Ovary (tissue), 10 donors: Measurements from ENCODE around the gene GTF3C6. TPM values are rescaled to one million over a fixed set of nuclear protein-coding genes. Genes with fewer than 3 reads are reported as not detected.
A peak's percentile ranks its signal among the peaks of the same experiment; 100 is the strongest.

Experiments
- DNase-seq, 5 donors: peaks; one replicate each; pipeline ENCODE4 v3.0.0-alpha.2; 2019 to 2020
- H3K27ac ChIP-seq, 2 donors: fragments of 200-600 bp; one replicate each; pipeline versions ENCODE4 v1.5.1 to v1.8.0; 2019 to 2022
- H3K27me3 ChIP-seq: fragments of 200-600 bp; one replicate; pipeline ENCODE4 v1.8.0; 2022
- H3K36me3 ChIP-seq: fragments of 200-600 bp; sonication (generic); one replicate; pipeline ENCODE4 v1.5.1; 2019
- H3K4me1 ChIP-seq: one replicate; pipeline ENCODE4 v1.8.1; 2013; ENCODE audit warnings: mild to moderate bottlenecking, moderate library complexity; ENCODE audit not compliant: insufficient read depth
- H3K4me3 ChIP-seq: fragments of 200-600 bp; sonication (generic); one replicate; pipeline ENCODE4 v1.5.1; 2017
- H3K9me3 ChIP-seq, 2 donors: fragments of 200-600 bp in 1 of 2; sonication (generic) in 1 of 2; one replicate each; pipeline versions ENCODE4 v1.5.1 to v1.8.1; 2013 to 2019; ENCODE audit warnings: mild to moderate bottlenecking in 1 of 2, moderate library complexity in 1 of 2
- CTCF ChIP-seq, 3 donors: fragments of 450-650 bp in 2 of 3; fragments of 200-600 bp in 1 of 3; IDR thresholded peaks; one replicate each; pipeline versions ENCODE4 v1.5.1 to v1.8.0; 2016 to 2022; ENCODE audit warnings: antibody characterized with exemption in 3 of 3, mild to moderate bottlenecking in 1 of 3
- EP300 ChIP-seq: sonication (generic); formaldehyde crosslinking; IDR thresholded peaks from one replicate; pipeline ENCODE4 v1.6.1; 2017; ENCODE audit warnings: antibody characterized with exemption
- POLR2A ChIP-seq: fragments of 450-650 bp; IDR thresholded peaks from one replicate; pipeline ENCODE4 v1.6.1; 2017; ENCODE audit warnings: antibody characterized with exemption, mild to moderate bottlenecking, moderate library complexity
- WGBS, 3 donors: extraction: QIAGEN DNeasy Blood & Tissue Kit in 1 of 3; methylation state at CpG; one replicate each; pipeline versions ENCODE4 v1.1.5 to v1.1.7; 2013 to 2017; 5-methylcytosine and 5-hydroxymethylcytosine counted together
- intact Hi-C, 4 donors: fragments of 100-400 bp; cut with DNase I; formaldehyde crosslinking; loops; one replicate each; pipeline versions ENCODE4 v1.11.0 to v1.15.1; 2022 to 2023
- long read RNA-seq, 3 donors: library from polyadenylated mRNA in 2 of 3; unstranded in 2 of 3; transcript quantifications; one replicate each; pipeline ENCODE4 v2.0.0 and lab custom pipeline, GENCODE V29; 2021 to 2026
- polyA plus RNA-seq, 2 donors: library from polyadenylated mRNA; stranded (reverse); fragments of 200-250 nt in 1 of 2; fragments of 350-450 nt in 1 of 2; fragmentation: Illumina TruSeq in 1 of 2; extraction: RNeasy Lipid Tissue Mini Kit (QIAGEN cat#74804) in 1 of 2; gene quantifications; one replicate each; pipeline ENCODE4 v1.2.3, GENCODE V29; 2013 to 2014
- total RNA-seq, 7 donors: library from RNA; depleted of rRNA in 2 of 7; stranded (reverse); fragments of >200 nt in 2 of 7; fragmentation: NEBNext Ultra II Directional in 3 of 7; extraction: Animal tissue kit (Norgen Biotek cat#: 25700) in 3 of 7; gene quantifications; one replicate each; pipeline versions ENCODE4 v1.1.0 to v1.2.4, GENCODE V29; 2016 to 2023
- donor health status: DM: no; HTN: no; CAD: no; lungs with moderate emphysema.
- donor health status: DM: no; HTN: no; CAD: no.
- donor health status: Bipolar disorder and iron deficiency.
- donor health status: DM: yes; HTN: yes; CAD: no.
- donor health status: DM: no; HTN: no; CAD: no.
- donor health status: DM: yes; HTN: yes; CAD: no.

The GTF3C6 gene, protein sequence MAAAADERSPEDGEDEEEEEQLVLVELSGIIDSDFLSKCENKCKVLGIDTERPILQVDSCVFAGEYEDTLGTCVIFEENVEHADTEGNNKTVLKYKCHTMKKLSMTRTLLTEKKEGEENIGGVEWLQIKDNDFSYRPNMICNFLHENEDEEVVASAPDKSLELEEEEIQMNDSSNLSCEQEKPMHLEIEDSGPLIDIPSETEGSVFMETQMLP
- total RNA-seq (10 to 100 TPM; 16.5 to 60.2 (median 47.8) TPM), polyA plus RNA-seq (10 to 100 TPM; 29.1 to 83.9 TPM)
- long read RNA-seq, donor 1, transcript GTF3C6-201 (6 exons, 952 nt), result major isoform, 43 of 46 reads
- long read RNA-seq, donor 1, partial matches to known transcripts, result 0 of 46 reads
- long read RNA-seq, donor 1, other reads (novel, unspliced or antisense), result 3 of 46 reads
- long read RNA-seq, donor 2, transcript GTF3C6-201 (6 exons, 952 nt), result major isoform, 48 of 128 reads
- long read RNA-seq, donor 2, partial matches to known transcripts, result 78 of 128 reads
- long read RNA-seq, donor 2, other reads (novel, unspliced or antisense), result 0 of 128 reads
- long read RNA-seq, donor 3, transcript GTF3C6-201 (6 exons, 952 nt), result major isoform, 35 of 41 reads
- long read RNA-seq, donor 3, partial matches to known transcripts, result 3 of 41 reads
- long read RNA-seq, donor 3, other reads (novel, unspliced or antisense), result 3 of 41 reads

GRCh38 chr6:110958329-110959192 is at the start of gene GTF3C6:
TSS of gene GTF3C6 (plus strand) at chr6:110958706. CDS start at chr6:110958770, 64 bp downstream.
- Histone ChIP-seq H3K27ac (peak within 1 kb of the TSS; percentile 80 to 88), H3K27me3 (no peaks in the 10 kb centered on the region), H3K36me3 (no peaks in the 10 kb centered on the region), H3K4me3 (peak within 1 kb of the TSS; percentile 91), H3K9me3 (no peaks in the 10 kb centered on the region), H3K4me1 (peaks cover 3% of the 10 kb centered on the region)
- WGBS, 3 donors, result 0% methylated on average over 69 to 70 of the region's 70 CpGs
- TF ChIP-seq POLR2A (peak; percentile 32), EP300 (no peak)
- peak; percentile 86 to 94 (median 88) for DNase-seq
- intact Hi-C loops, result loop anchor here in 1 of 4 donors (10.0 kb wide), 1 partner anchor 84 kb away; the partner anchor contains the start of gene AMD1

DNA sequence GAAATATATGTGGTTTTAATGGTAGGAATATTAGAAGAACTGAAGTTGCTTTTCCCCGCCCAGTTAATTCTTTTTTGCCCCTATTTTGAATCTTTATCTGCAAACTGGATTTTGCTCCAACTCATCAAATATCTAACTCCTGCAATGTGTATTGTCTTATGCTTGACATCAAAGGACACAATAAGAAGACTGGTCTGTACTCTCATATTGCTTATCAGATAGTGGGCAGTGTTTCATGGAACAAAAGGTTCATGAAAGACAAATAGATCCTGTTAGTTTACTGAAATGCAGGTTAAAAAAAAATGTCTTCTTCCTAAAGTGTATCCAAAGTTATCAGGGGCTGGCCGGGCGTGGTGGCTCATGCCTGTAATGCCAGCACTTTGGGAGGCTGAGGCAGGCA is 27.7 kb upstream of the GTF3C6 start:
- DNase-seq, result no peak
- WGBS, 3 donors, result 77 to 95% (median 94%) methylated on average over 3 of the region's 3 CpGs
- TF ChIP-seq CTCF (IDR thresholded peaks at IDR 0.05) (no peak), EP300 (no peak), POLR2A (no peak)
- Histone ChIP-seq H3K9me3 (no peaks in the 10 kb centered on the region), H3K27ac (no peak overlapping the region), H3K36me3 (no peaks in the 10 kb centered on the region), H3K4me1 (no peaks in the 10 kb centered on the region), H3K27me3 (no peaks in the 10 kb centered on the region), H3K4me3 (no peak overlapping the region)
- intact Hi-C loops, result loop anchor here in 1 of 4 donors (10.0 kb wide), 1 partner anchor 396 kb away; no protein-coding TSS in a partner anchor

DNA sequence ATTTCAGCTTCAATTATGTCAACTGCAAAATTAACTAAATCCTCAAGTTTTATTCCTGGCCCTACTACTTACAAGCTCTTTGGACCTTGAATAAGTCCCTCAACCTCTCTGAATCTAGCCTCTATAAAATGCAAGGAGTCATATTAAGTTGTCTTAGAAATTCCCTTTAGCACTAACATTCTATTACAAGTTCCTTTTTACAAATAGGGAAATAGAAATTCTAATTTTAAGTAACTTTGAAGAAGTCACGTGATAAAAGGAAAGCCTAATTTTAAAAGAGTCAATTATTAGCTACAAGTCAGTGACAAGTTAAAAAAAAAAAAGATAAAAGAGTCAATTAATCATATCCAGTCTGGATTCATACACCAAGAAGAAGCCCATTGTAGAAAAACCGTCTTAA is 24.6 kb upstream of the GTF3C6 start:
- Histone ChIP-seq H3K4me3 (no peak overlapping the region), H3K9me3 (no peaks in the 10 kb centered on the region), H3K4me1 (no peaks in the 10 kb centered on the region), H3K36me3 (no peaks in the 10 kb centered on the region), H3K27me3 (no peaks in the 10 kb centered on the region), H3K27ac (no peak overlapping the region)
- WGBS, 3 donors, result 71 to 80% (median 77%) methylated on average over 2 of the region's 2 CpGs
- intact Hi-C loops, result loop anchor here in 1 of 4 donors (10.0 kb wide), 1 partner anchor 399 kb away; no protein-coding TSS in a partner anchor
- no peak for TF ChIP-seq POLR2A
- TF ChIP-seq CTCF (IDR thresholded peaks at IDR 0.05), result no peak
- TF ChIP-seq EP300, result no peak
- no peak for DNase-seq

DNA sequence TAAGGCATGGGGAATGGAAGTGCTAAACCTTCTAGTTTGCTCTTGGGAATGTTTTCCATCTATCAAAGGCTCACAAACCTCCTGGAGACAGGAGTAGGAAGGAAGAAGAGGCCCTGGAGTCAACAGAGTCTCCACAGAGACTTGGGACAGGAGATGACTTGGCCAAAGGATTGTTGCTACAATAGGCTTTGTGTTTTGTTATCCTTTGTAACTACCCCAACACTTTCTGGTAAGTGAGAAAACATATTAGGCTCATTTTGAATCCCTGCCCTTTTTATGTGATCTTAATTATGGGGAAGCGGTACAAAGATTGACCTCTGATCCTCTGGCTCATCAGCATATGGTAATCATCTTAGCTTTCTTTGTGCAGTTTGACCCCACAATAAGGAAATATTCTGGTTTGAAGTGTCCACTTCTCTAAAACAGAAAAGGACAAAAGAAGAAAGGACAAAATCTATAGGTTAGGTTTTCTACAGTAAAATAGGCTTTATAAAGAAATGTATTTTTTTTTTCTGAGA is 24.1 kb upstream of the GTF3C6 start:
- 90 to 91% (median 90%) methylated on average over 1 of the region's 1 CpG for WGBS, 3 donors
- Histone ChIP-seq H3K36me3 (no peaks in the 10 kb centered on the region), H3K9me3 (no peaks in the 10 kb centered on the region), H3K27ac (no peak overlapping the region), H3K27me3 (no peaks in the 10 kb centered on the region), H3K4me1 (no peaks in the 10 kb centered on the region), H3K4me3 (no peak overlapping the region)
- intact Hi-C loops, result loop anchor here in 1 of 4 donors (10.0 kb wide), 1 partner anchor 400 kb away; no protein-coding TSS in a partner anchor
- TF ChIP-seq POLR2A (no peak), CTCF (IDR thresholded peaks at IDR 0.05) (no peak), EP300 (no peak)
- DNase-seq, result no peak
